ENCODE results near the gene DDX39A.

DDX39A gene

DNA sequence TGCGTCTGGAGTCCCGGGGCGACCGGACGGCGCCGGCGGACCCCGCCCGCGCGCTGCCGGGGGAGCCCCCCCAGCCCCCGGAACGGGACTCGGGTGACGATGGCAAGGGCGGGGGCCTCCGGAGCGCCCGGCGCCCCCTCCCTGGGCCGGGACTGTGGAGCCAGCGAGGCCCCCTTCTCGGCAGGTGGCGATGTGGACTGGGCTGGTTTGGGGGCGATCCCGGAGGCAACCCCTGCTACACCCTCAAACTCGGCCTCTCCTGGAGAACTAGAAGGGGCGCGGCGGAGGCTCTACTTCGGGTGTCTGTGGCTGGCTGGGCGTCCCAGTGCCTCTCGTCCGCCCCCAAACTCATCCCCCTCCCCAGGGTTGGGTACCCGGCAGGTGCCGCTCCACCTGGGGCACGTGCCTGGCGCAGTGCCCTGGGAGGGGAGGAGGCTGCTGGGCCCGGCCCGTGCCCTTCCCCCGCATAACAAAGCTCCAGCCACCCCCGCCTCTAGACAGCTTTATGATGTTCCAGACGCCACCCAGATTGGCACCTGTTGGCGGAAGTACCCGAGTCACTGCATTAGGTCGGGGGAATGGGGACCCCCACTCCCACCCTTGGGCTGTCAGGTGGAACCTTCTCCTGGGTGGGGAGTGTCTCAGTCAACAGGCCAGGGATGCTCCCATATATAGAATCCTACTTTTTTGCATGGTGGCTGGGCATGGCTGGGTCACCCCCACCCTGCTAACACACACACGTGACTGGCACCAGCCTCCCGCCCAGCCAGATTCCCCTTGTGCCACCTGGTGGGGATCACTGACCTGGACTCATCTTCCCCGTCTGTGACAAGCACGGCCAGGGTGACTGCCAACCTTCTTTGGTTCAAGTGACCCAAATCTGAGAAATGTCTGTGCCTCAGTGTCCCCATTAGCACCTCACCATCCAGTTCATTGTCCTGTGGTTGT lies 14.7 kb upstream of the DDX39A start:
- peak; percentile 54 for DNase-seq

DNA sequence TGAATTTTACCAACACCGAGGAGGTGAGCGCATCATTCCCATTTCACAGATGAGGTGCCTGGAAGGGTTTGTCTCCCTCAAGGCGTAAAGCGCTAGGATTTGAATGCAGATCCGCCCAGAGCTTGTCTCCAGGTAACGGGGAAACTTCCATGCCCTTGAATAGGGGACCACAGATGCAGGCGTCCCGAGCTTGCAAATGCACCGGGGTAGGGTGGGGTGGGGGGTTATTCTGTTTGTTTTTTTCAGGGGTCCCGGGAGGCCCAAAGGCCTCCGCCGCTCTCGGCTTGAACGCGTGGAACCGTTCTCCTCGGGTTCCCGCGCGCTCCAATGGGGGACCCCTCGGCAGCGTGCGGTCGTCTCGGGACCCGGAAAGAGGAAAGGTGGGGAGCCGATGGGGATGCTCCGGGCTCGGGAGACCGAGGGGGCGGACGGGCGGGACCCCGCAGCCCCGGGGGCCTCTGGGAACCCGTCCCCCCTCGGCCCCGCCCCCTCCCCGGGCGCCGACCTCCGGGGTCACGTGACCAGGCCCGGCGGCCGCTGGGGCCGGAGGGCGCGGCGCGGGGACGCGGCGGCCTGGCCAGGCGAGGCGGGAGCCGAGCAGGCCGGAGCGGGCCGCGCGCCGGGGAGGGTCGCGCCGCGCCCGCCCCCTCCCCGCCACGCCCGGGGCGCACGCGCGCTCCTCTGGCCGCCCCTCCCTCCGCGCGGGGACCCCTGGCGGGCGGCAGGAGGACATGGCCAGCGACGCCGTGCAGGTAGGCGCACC lies 13.8 kb upstream of the DDX39A start, which contains the start of gene PKN1:
PKN1 (plus strand) TSS at position 516 of the 763 bp plus-strand sequence; CDS start at position 732, 216 bp downstream.
- peak; percentile 30 for DNase-seq

DNA sequence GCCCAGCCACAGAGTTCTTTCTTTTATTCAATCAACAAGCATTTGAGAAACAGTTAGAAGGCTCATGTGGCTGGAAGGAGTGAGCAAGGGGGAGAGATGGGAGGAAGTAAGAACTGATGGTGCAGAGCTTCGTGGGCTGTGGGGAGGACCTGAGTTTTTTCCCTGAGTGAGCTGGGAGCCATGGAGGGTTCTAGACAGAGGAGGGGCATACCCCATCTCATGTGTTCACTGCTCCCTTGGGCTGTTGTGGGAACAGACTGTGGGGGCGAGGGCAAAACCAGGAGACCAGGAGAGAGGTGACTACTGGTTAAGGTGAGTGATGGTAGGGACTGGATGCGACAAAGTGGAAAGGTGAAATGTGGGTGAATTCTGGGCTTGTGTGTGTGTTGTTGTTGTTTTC lies 11.6 kb upstream of the DDX39A start:
- DNase-seq = no peak

DNA sequence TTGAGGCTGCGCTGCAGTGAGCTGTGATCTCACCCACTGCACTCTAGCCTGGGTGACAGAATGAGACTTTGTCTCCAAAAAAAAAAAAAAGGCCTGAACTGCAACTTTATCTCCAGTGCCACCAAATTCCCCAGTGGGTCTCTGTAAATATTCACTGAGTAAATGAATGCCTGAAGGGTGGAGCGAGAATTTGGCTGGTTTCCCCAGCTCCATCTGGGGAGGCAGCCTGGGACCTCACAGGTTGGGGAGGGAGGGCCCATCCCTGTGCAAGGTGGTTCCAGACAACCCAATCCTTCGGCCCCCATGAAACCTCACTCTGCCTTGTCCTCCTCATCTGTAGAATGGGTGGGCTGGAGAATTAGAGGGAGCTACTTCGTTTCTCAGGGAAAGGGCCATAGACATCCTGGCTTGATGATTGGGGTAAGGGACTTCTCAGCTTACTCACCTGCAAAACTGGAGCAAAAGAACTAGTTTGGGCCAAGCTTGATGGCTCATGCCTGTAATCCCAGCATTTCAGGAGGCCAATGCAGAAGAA lies 9.8 kb upstream of the DDX39A start:
- no peak for DNase-seq

DNA sequence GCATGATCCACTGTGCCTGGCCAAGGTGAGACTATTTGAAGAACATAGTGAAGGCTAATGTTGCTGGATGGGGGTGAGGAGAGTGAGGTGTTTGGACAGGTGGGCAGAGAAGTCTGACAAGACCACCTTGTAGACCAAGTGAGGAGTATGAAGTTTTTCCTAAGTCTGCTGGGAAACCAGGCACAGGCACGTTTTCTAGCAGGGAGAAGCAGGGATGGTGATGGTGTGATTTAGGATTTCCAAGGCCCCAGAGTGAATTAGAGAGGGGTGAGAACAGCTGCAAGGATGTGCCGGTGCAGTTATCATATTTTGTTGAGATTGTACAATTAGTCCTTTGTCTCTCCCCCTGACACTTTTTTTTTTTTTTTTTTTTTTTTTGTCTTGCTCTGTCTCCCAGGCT lies 8.3 kb upstream of the DDX39A start:
- no peak for DNase-seq

DNA sequence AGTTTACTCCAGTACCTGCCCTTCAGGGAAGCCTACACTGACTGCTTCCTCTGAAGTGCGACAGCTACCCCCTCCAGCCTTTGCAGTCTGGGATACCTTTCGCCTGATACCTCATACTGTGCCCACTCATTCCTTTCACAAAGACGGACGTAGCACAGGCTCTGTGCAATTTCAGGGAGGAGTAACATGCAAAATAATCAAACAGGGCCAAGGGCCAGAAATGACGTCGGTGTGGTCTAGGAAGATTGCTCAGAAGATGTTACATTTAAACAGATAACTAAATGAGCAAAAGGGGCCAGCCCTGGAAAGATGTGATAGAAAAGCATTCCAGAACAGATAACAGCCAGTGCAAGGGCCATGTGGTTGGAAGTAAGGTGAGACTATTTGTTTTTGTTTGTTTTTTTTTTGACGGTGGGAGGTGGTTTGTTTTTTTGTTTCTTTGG lies 6.6 kb upstream of the DDX39A start:
- DNase-seq = no peak

DNA sequence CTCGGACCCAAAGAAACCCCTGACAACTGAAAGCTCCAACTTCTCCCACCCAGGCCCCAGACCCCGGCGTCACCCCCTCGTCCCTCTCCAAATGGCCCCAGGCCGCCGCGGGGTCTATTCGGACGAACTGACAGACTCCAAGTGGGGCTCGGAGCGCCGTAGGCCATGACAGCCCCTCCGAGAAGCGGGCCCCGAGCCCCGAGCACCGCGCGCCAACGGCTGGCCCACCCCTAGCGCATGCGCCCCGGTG lies 360 bp downstream of the DDX39A start:
- no peak for DNase-seq

DNA sequence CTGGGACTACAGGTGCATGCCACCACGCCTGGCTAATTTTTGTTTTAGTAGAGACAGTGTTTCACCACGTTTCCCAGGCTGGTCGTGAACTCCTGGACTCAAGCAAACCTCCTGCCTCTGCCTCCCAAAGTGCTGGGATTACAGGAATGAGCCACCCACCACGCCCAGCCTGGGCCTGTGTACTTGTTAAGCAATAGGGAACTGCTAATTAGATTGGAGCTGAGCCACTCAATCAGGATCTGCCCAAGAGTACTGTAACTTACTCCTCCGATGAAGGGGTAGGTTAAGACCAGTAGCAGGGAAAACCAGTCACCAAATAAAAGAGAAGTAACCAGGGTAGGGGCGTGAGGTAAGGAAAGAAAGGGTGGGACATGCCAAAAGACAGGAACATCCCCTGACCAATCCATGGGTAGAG lies 2.3 kb downstream of the DDX39A start:
- DNase-seq = no peak

DNA sequence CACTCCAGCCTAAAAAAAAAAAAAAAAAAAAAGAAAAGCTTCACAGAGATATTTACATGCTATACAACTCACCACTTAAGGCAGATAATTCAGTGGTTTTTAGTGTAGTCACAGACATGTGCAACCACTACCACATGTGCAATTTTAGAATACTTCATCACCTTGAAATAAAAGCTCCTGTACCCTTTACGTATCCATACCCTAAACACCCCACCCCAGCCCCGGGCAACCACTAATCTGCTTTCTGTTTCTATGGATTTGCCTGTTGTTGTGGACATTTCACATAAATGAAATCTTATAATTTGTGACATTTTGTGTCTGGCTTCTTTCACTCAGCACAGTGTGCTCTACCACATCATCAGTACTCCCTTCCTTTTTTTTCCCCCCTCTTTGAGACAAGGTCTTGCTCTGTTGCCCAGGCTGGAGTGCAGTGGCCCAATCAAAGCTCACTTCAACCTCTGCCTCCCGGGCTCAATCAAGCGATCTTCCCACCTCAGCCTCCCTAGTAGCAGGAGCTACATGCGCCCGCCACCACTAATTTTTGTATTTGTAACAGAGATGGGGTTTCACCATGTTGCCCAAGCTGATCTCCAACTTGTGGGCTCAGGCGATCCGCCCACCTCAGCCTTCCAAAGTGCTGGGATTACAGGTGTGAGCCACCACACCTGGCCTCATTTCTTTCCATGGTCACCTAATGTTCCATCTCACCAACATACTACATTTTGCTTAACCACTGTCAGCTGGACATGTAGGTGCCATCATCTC lies 4.0 kb downstream of the DDX39A start:
- no peak for DNase-seq

DNA sequence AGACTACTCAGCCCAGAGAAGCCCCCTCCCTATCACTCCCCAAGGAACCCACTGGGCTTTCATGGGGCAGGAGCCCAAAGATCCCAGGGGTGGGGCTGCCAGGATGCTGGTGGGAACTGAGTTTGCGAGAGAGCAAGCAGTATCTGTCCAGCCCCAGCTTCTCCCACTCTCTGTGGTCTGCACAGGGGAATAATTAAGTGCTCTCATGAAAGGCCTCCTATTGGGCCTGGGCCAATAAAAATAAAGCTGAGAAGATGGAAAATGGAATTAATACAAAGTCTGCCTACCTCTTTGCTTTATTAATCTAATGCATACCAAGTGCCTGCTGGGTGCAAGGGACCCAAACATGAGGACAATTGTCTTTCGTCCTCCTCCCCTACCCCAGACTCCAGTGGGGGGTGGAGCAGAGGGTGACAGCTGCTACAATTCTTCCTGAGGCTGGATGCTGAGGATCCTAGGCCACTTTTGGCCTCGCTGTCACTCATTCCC lies 5.4 kb downstream of the DDX39A start:
- DNase-seq = peak; percentile 62

DNA sequence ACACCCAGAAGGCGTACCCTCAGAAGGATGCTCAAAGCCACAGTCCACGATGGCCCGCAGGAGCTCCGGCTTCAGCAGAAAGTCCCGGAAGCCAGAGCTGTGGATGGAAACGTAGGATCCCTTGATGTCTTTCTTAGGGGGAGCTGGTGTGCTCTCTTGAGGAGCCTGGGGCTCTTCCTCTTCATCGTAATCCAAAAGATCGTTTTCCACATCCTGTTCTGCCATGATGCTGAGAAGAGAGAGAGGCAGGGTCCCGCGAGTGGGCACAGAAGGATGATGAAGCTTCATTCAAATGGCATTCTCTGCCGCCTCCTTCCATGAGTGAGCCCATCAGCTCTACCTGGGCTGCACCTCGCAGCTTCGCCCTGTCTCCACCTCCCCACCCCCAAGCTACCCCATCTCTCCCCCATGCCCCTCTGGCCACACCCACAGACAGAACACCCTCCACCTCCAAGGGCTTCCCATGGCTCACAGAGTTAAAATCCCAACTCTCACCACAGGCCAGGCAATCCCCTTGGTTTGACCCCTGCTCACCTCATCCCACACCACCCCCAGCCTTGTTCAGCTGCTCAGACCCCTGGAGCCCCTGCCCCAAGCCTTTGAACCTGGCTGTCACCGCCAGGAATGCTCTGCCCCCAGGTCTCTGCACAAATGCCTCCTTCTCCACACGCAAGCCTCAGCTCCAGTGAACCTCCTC lies 6.0 kb downstream of the DDX39A start:
- no peak for DNase-seq

DNA sequence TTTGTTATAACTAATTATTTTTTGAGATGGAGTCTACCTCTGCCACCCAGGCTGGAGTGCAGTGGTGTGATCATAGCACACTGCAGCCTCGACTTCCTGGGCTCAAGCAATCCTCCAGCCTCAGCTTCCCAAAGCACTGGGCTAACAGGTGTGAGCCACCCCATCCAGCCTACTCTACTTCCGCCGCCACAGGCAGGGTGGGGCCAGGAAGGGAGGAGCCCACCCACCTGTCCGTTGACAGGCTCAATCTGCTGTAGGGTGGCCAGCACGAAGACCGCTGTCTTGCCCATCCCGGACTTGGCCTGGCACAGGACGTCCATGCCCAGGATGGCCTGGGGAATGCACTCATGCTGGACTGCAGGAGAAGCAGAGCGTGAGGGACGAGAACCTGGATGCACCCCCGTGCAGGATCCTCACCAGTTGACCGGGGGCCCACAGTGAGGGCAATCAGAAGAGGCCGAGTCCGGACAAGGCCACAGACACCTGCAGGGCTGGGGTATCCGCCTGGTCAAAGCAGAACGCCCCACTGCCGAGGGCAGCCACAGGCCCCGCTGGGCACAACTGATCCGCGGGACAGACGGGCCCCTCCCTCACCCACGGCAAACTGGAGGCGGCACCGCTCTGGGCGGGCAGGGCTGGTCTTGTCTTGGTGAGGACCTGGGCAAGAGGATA lies 6.7 kb downstream of the DDX39A start:
- DNase-seq = no peak

DNA sequence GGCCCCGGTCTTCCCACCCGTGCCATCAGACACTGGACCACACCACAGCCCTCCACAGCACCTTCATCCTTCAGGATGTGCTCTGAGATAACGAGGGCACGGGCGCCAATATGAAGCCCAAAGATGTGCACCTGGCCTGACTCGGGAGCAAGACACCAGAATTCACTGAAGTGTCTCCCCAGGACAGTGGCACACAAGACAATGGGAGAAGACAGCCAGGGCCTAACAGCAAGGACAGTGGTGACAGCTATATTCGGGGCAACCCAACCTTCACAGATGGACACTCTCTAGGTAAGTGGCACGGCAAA lies 7.2 kb downstream of the DDX39A start:
- DNase-seq = no peak

DNA sequence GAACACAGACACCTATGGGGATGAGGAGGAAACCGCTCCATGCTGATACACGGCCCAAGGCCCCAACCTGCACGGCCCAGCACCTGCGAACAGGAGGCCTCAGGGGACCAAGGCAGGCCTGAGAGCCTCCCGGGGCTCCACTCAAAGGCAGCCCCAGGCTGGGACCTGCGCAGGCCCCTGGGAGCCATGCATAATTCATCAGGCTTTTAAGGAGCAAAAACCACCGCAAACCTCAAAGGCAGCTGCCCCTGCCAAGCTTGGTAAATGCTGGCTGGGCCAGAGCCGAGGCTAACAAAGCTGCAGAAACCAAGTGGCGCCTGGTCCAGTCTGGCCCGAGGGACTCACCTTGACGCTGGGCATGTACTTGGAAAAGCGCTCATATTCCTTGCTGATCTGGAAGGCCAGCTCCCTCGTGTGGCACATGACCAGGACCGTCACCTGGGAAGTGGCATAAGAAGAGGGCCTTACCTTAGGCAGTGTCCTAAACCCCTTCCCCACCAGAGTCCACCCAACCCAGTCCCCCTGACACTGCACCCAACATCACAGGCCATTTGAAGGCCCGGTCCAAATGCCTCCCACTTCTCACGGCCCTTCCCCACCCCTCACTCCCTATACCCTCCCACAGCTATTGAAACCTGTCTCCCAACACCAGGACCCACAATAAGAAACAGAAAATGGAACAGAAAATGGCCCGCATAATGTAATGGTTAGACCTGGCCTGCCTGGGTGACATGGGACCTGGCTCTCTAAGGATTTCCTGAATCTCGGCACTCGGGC lies 7.8 kb downstream of the DDX39A start:
- no peak for DNase-seq

DNA sequence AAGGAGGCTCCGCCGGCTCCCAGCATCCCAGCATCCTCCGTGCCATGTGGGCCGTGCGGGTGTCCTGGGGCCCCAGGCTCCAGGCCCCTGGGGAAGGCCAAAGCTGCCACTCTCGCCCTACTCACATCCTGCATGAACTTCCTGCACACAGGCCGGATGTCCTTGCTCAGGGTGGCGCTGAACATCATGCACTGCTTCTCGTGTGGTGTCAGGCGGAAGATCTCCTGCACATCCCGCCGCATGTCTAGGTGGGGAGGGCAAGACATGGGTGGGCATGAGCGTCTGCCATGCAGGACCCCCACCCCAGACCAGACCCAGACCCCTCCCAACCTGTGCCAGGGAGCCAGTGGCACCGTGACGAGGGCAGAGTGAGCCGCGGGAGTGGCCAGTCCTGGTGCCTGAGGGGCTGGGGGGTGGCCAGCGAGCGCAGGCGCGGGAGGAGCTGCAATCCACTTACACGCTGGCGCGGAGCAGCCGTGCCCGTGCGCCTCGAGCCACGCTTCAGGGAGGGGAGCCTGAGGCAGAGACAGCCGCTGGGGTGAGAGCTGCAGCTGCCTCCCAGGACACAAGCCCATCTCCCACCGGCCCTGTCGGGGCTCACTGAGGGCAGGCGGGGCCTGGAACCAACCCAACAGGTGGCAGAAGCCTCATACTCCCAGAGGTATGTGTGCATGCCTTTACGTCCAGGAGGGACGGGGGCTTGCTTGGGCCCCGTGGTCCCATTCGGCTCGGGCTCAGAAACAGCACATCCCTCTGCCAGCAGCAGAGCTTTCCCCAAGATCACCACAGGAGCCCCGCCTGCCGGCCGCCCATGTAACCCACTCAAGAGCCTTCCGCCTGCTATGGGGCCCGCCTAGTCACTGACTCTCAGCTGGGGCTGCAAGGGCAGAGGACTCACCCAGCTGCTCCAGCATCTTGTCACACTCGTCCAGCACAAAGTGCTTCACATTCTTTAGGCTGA lies 8.8 kb downstream of the DDX39A start:
- DNase-seq = no peak

DNA sequence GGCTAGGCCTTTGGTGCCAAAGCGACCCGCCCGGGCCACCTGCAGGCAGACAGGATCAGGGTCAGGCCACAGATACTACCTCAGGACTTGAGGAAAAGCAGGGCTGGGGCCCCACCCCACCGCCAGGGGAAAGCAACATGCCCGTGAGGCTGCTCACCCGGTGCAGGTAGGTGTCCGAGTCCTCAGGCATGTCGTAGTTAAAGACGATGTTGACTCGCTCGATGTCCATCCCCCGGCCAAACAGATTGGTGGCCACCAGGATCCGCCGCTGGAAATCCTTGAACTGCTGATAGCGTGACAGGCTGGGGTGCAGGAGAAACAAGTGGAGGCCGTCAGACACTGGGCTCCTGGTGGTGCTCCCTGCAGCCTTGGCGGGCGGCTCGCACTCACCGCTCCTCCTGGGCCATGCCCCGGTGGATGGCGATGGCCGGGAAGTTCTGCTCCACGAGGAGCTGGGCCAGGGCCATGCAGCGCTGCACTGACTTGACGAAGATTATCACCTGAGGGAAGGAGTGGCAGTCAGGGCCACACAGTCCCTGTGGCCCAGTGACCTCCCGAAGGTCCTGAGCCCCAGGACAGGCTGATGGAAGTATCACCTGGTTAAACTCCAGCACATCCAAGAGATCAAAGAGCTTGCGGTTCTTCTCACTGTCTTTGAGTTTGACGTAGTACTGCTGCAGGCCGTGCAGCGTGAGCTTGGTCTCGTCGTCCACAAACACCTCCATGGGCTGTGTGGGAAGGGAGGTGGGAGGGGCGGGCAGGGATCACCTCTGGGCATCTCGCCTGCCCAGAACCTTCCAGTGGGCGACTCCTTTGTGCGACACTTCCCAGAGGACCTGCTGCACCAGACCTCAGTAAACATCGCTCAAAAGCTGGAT lies 9.8 kb downstream of the DDX39A start:
- DNase-seq = no peak

DNA sequence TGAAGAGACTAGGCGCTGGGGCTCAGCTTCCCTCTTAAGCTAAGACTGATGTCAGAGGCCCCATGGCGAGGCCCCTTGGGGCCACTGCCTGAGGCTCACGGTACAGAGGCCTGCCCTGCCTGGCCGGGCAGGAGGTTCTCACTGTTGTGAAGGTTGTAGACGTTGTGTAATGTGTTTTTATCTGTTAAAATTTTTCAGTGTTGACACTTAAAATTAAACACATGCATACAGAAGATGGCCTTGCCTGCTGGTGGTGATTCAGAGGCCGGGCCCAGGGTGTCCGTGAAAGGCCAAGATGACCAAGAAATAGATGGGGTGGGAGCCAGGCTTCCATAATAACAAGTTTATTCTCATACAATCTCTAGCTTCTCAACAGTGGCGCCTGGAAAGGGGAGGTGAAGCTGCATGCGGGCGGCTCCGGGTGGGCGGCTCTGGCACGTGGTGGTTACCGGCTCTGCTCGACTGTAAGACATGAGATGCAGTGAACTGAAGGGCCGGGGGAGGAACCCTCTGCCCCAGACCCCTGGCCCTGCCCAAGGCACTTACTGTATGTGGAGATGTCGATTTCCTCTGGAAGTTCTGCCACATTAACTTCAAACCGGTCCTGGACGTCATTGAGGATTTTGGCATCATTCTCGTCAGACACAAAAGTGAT lies 10.5 kb downstream of the DDX39A start:
- DNase-seq = no peak

Measured in DMS79 (cell line).